ENCODE results near the gene ZSWIM4.

Gene ZSWIM4

GRCh38 chr19:13835791-13836723 is 40.8 kb downstream of the ZSWIM4 start:
- no peak for DNase-seq (ENCODE audit: low read depth)

GRCh38 chr19:13838435-13839129 is 43.3 kb downstream of the ZSWIM4 start:
- no peak for DNase-seq (ENCODE audit: low read depth)

- DNase-seq (ENCODE audit: low read depth) = peak; percentile 87
Measured at GRCh38 chr19:13839130-13839937, 44.1 kb downstream of the ZSWIM4 start.

- DNase-seq (ENCODE audit: low read depth) = no peak
Measured at GRCh38 chr19:13839938-13840304, 44.7 kb downstream of the ZSWIM4 start.

- DNase-seq (ENCODE audit: low read depth) = no peak
Measured at GRCh38 chr19:13840305-13841085, 45.3 kb downstream of the ZSWIM4 start.

GRCh38 chr19:13841086-13841961 is 46.1 kb downstream of the ZSWIM4 start:
- DNase-seq (ENCODE audit: low read depth) = no peak

- DNase-seq (ENCODE audit: low read depth) = no peak
Measured at GRCh38 chr19:13841962-13842290, 46.7 kb downstream of the ZSWIM4 start.

- peak; percentile 68 for DNase-seq (ENCODE audit: low read depth)
Measured at GRCh38 chr19:13842291-13843103, 47.3 kb downstream of the ZSWIM4 start.

- no peak for DNase-seq (ENCODE audit: low read depth)
Measured at GRCh38 chr19:13843104-13843921, 48.1 kb downstream of the ZSWIM4 start.

GRCh38 chr19:13844130-13844631 is 48.9 kb downstream of the ZSWIM4 start:
- DNase-seq (ENCODE audit: low read depth) = no peak

- peak; percentile 95 for DNase-seq (ENCODE audit: low read depth)
Measured at GRCh38 chr19:13846557-13847406, 51.5 kb downstream of the ZSWIM4 start.

- DNase-seq (ENCODE audit: low read depth) = peak; percentile 80
Measured at GRCh38 chr19:13847407-13848339, 52.4 kb downstream of the ZSWIM4 start.

- no peak for DNase-seq (ENCODE audit: low read depth)
Measured at GRCh38 chr19:13848340-13848677, 53.1 kb downstream of the ZSWIM4 start.

- no peak for DNase-seq (ENCODE audit: low read depth)
Measured at GRCh38 chr19:13848798-13849676, 53.8 kb downstream of the ZSWIM4 start.

- DNase-seq (ENCODE audit: low read depth) = peak; percentile 77
Measured at GRCh38 chr19:13849991-13850909, 55.0 kb downstream of the ZSWIM4 start.
